ENCODE data around the gene AMFR. TPM values are rescaled to one million over a fixed set of nuclear protein-coding genes. Genes with fewer than 3 reads are reported as not detected.

The AMFR gene
- total RNA-seq, 1 donor from 2014 or later: 65.4 TPM

- Mint-ChIP-seq H3K4me3 (no peak overlapping the region), H3K27me3 (peaks cover 6% of the 10 kb centered on the region), H3K9me3 (no peaks in the 10 kb centered on the region), H3K4me1 (ENCODE audit: unreplicated experiment) (no peaks in the 10 kb centered on the region), H3K27ac (peak overlapping the region; percentile 21), H3K36me3 (no peaks in the 10 kb centered on the region)
- no peak for DNase-seq (ENCODE audit: extremely low spot score, unreplicated experiment)
- no peak for TF ChIP-seq CTCF (conservative IDR thresholded peaks at IDR 0.05)
These were observed 109.4 kb downstream of the AMFR start for GRCh38 chr16:56315955-56316354.

DNA sequence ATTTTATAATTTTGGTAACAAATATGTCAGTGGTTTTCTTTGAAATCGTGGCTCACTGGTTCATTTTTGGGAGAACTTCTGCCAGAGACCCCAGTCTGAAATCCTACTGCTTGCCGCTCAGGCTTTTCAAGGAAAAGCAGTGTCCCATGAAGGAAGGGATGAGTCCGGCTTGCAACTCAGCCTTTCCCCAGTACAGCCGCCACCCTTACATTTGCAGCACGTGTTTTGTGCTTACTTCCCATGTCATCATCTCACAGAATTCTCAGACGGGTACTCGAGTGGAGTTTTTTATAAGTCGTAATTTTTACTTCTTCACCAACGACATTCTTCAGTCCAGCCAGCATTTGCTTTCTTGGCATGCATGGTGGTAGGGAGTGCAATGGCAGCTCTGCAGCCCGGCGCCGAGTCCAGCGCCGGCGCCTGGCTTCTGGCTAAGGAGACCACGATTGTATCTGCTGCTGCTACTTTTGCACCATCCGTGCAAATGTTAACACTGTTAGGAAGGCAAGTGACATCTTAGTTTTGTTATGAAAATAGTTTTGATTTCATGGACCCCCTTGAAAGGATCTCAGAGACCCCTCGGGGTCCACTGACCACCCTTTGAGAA lies 111.0 kb downstream of the AMFR start:
- no peak overlapping the region for H3K27ac Mint-ChIP-seq
- H3K36me3 Mint-ChIP-seq: no peaks in the 10 kb centered on the region
- no peaks in the 10 kb centered on the region for H3K9me3 Mint-ChIP-seq
- no peak overlapping the region for H3K4me3 Mint-ChIP-seq
- DNase-seq (ENCODE audit: extremely low spot score, unreplicated experiment): no peak
- peaks cover 6% of the 10 kb centered on the region for H3K27me3 Mint-ChIP-seq
- no peaks in the 10 kb centered on the region for H3K4me1 Mint-ChIP-seq (ENCODE audit: unreplicated experiment)
- no peak for TF ChIP-seq CTCF (conservative IDR thresholded peaks at IDR 0.05)

GRCh38 chr16:56312556-56312955 lies 112.8 kb downstream of the AMFR start:
- no peak for TF ChIP-seq CTCF (conservative IDR thresholded peaks at IDR 0.05)
- H3K27ac Mint-ChIP-seq: no peak overlapping the region
- H3K4me3 Mint-ChIP-seq: no peak overlapping the region

GRCh38 chr16:56312028-56312300 lies 113.4 kb downstream of the AMFR start:
- no peak for TF ChIP-seq CTCF (conservative IDR thresholded peaks at IDR 0.05)
- Mint-ChIP-seq H3K4me3 (no peak overlapping the region), H3K27ac (no peak overlapping the region), H3K9me3 (no peaks in the 10 kb centered on the region), H3K4me1 (ENCODE audit: unreplicated experiment) (no peaks in the 10 kb centered on the region), H3K27me3 (no peaks in the 10 kb centered on the region), H3K36me3 (no peaks in the 10 kb centered on the region)
- no peak for DNase-seq (ENCODE audit: extremely low spot score, unreplicated experiment)

More at GRCh38 chr16:56312556-56312955, 112.8 kb downstream of the AMFR start:
- no peak for DNase-seq (ENCODE audit: extremely low spot score, unreplicated experiment)
- H3K36me3 Mint-ChIP-seq: no peaks in the 10 kb centered on the region
- peaks cover 4% of the 10 kb centered on the region for H3K27me3 Mint-ChIP-seq
- H3K9me3 Mint-ChIP-seq: no peaks in the 10 kb centered on the region
- no peaks in the 10 kb centered on the region for H3K4me1 Mint-ChIP-seq (ENCODE audit: unreplicated experiment)

Other genes with a start within 250 kb of the AMFR start
- gene GNAO1, start 234.1 kb downstream of the AMFR start, total RNA-seq (ENCODE audit: low replicate concordance): 13.2 and 20.1 TPM in 2 replicates
- gene NUDT21, start 25.8 kb upstream of the AMFR start, total RNA-seq (ENCODE audit: low replicate concordance): 139 and 148 TPM in 2 replicates
- gene OGFOD1, start 26.0 kb upstream of the AMFR start, total RNA-seq (ENCODE audit: low replicate concordance): 45.9 and 52.2 TPM in 2 replicates
- 37.6 and 39.6 TPM in 2 replicates for gene BBS2, start 94.5 kb upstream of the AMFR start, total RNA-seq (ENCODE audit: low replicate concordance)
- not detected in 2 replicates for gene MT4, start 139.5 kb upstream of the AMFR start, total RNA-seq (ENCODE audit: low replicate concordance)
- gene MT3, start 164.0 kb upstream of the AMFR start, total RNA-seq (ENCODE audit: low replicate concordance): not detected in 2 replicates
- 18.2 and 21.4 TPM in 2 replicates for gene MT2A, start 183.0 kb upstream of the AMFR start, total RNA-seq (ENCODE audit: low replicate concordance)
- gene MT1E, start 200.2 kb upstream of the AMFR start, total RNA-seq (ENCODE audit: low replicate concordance): 7.8 and 12.5 TPM in 2 replicates
- not detected in 2 replicates for gene MT1M, start 207.1 kb upstream of the AMFR start, total RNA-seq (ENCODE audit: low replicate concordance)
- not detected in 2 replicates for gene MT1A, start 213.1 kb upstream of the AMFR start, total RNA-seq (ENCODE audit: low replicate concordance)
- gene MT1B, start 226.3 kb upstream of the AMFR start, total RNA-seq (ENCODE audit: low replicate concordance): not detected in 2 replicates
- gene MT1F, start 232.4 kb upstream of the AMFR start, total RNA-seq (ENCODE audit: low replicate concordance): 5.9 and 6.5 TPM in 2 replicates
- 2.8 and 4.8 TPM in 2 replicates for gene MT1G, start 242.5 kb upstream of the AMFR start, total RNA-seq (ENCODE audit: low replicate concordance)
- gene MT1H, start 244.3 kb upstream of the AMFR start, total RNA-seq (ENCODE audit: low replicate concordance): 2.2 and 2.4 TPM in 2 replicates